Myometrial cell (primary cell): ENCODE measurements around the gene WASF1. TPM values are rescaled to one million over a fixed set of nuclear protein-coding genes. Genes with fewer than 3 reads are reported as not detected.

ENCODE experiments used
- total RNA-seq: library from RNA; depleted of rRNA; stranded (reverse); fragments of >200 nt; gene quantifications from 2 replicates; pipeline ENCODE4 v1.2.3, GENCODE V29; 2015

WASF1 gene
- total RNA-seq: 4.6 and 9.7 TPM in 2 replicates

DNA sequence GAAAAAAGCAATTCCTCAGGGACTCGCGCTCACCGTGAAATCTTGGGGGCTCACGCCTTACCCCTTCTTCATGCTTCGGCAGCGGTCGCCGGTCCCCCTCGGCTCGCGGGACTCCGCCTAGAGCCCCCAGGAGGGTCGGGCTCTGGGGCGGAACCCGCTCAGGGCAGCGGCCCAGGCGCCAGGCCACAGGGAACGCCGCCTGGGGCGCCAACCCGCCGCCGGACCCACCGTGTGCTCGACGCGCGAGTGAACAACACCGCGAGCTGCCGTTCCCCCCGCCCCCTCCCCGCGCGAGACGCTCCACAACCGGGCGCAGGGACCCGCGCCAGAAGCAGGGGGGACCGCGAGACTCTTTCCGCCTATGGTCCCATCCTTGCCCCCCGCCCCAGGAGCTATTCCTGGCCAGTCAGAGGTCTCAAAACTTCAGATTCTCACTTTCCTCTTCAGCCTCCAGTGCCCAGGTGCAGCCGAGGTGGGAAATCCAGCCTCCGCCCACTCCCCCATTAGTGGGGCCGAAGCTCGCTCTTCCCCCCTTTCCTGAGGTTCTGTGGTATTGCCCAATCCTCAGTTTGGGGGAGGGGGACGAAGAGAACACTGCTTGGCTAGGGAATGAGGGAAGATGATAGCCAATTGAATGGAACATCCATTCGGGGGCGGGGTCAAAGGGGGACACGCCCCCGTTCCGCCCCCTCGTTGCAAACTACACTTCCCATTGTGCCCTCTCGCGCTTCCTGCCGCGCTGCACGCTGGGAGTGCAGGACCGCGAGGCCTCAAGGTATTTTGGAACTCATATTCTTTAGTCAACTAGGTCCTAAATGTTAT, at the start of gene WASF1:
Gene WASF1 (minus strand): TSS at position 265 of the 822 bp plus-strand sequence. CDS start 52,069 bp downstream, outside the sequence.

DNA sequence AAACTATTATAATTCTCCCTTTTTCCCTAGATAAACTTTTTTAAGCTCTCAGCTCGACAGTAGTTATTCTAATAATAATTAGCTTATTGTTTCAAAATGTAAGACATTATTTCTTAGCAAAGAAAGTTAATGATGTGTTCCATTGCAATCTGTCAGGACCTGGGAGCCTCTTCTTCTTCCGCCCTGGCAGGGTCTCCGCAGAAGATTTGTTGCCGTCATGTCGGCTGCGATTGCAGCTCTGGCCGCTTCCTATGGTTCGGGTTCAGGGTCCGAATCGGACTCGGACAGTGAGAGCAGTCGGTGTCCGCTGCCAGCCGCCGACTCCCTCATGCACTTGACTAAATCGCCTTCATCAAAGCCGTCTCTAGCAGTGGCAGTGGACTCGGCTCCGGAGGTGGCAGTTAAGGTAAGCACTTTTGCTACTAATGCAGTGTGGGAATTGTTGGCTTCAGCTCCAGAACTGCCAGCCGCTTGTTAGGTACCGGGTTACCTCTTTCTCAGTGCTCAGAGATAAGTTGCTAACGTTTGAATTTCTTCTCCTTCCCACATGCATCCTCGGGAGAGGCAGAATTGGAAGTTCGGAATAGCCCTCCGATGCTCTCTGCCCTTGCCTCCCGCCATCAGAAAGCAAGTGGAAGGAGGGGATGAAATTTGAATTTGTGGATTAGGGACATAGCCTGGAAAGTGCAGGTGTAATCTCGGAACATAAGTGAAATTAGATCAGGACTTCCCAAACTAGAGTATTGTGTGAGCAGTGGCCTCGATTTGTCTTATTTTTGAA, 948 bp upstream of the WASF1 start, which contains the start of gene CDC40:
Gene CDC40 (plus strand): TSS at position 200 of the 781 bp plus-strand sequence. CDS start 18 bp downstream, at position 218.

Other genes starting within 250 kb of the WASF1 start
- gene GPR6, start 201.4 kb downstream of the WASF1 start, total RNA-seq: not detected in 2 replicates
- 19.3 and 20.7 TPM in 2 replicates for gene CDC40, start 757 bp upstream of the WASF1 start, total RNA-seq
- gene METTL24, start 178.7 kb upstream of the WASF1 start, total RNA-seq: not detected in 2 replicates
- gene DDO, start 235.9 kb upstream of the WASF1 start, total RNA-seq: 1.7 and 2.1 TPM in 2 replicates